Naive B cell (primary cell): ENCODE measurements around the gene MYO1D. TPM values are rescaled to one million over a fixed set of nuclear protein-coding genes. Genes with fewer than 3 reads are reported as not detected.

Source experiments
- ATAC-seq, 2 donors: fragments of 150-1000 bp; cut with Tn5 transposase; 2 replicates each; pipeline ENCODE4 v1.10.0; 2021; ENCODE audit warnings: low read depth in 2 of 2, mild to moderate bottlenecking in 2 of 2, moderate library complexity in 2 of 2
- DNase-seq: peaks from one replicate; pipeline ENCODE4 v3.0.0; 2022
- H3K27ac Mint-ChIP-seq, 6 donors: one replicate each; pipeline ENCODE4 v1.8.0; 2020 to 2022; ENCODE audit warnings: mild to moderate bottlenecking in 6 of 6, mixed read lengths in 6 of 6, moderate library complexity in 5 of 6, inconsistent platforms in 2 of 6
- H3K27me3 Mint-ChIP-seq, 3 donors: one replicate each; pipeline ENCODE4 v1.8.0; 2021 to 2022; ENCODE audit warnings: mixed read lengths in 3 of 3, mild to moderate bottlenecking in 1 of 3
- H3K36me3 Mint-ChIP-seq, 2 donors: one replicate each; pipeline ENCODE4 v1.8.0; 2020 to 2022; ENCODE audit warnings: mixed read lengths in 2 of 2, inconsistent platforms in 1 of 2, mild to moderate bottlenecking in 1 of 2
- H3K4me1 Mint-ChIP-seq, 3 donors: one replicate each; pipeline ENCODE4 v1.8.0; 2020 to 2022; ENCODE audit warnings: mixed read lengths in 3 of 3, inconsistent platforms in 1 of 3, mild to moderate bottlenecking in 1 of 3, moderate library complexity in 1 of 3
- H3K4me3 Mint-ChIP-seq, 8 donors: one replicate each; pipeline ENCODE4 v1.8.0; 2020 to 2022; ENCODE audit warnings: mild to moderate bottlenecking in 8 of 8, mixed read lengths in 8 of 8, moderate library complexity in 8 of 8, inconsistent platforms in 2 of 8
- H3K9me3 Mint-ChIP-seq, 7 donors: one replicate each; pipeline ENCODE4 v1.8.0; 2020 to 2022; ENCODE audit warnings: mixed read lengths in 7 of 7, mild to moderate bottlenecking in 5 of 7, inconsistent platforms in 2 of 7, moderate library complexity in 1 of 7
- polyA plus RNA-seq, 6 donors: library from polyadenylated mRNA; unstranded; fragments of 300-500 nt; fragmentation: Illumina TruSeq; gene quantifications; one replicate each; pipeline ENCODE4 v1.2.3, GENCODE V29; 2021; ENCODE audit warnings: low read depth in 6 of 6

The MYO1D gene
- polyA plus RNA-seq, 6 donors from 2014 or later = 1.9 to 3.7 (median 2.6) TPM

DNA sequence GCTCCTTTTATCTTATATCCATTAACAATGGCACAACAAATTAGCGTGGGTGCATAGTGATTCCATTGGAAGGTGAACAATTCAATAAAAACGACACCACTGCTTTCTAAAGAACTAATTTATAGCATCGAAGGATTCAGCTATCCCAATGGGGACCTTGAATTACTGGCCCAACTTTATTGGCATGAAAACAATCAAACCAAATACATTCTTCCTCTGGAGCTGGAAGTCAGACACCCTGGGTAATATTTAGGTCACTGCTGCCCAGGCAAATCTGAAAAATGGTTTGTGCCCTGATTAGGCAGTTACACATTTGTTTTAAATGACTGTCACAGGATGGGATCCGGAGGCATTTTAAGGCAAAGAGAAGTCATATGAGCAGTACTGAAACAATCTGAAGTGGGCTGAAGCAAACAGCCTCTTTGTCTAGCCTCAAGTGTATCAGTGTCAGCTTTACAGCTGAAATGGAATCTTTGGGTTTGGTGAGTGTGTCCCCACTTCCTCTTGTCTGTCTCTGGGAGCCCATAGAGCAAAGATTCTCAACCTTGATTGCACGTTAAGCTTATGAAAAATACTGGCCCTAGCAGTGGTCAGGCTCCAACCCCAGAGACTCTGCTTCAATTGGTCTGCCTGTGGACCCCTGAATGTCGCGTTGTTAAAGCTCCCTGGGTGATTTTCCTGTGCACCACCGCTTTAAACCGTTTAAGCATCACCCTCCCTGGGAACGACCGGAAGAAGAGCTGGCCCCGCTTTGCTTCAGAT, 359.8 kb downstream of the MYO1D start:
- DNase-seq (no peak), ATAC-seq (peak in 1 of 2 donors; percentile 27)
- Mint-ChIP-seq H3K4me3 (peak overlapping the region in 5 of 8 donors; percentile 12 to 70 (median 55)), H3K9me3 (no peaks in the 10 kb centered on the region), H3K4me1 (peaks cover 44 to 76% (median 63%) of the 10 kb centered on the region in 3 donors), H3K27ac (peak overlapping the region in 3 of 6 donors; percentile 65 to 90 (median 76)), H3K27me3 (no peaks in the 10 kb centered on the region), H3K36me3 (no peaks in the 10 kb centered on the region)

DNA sequence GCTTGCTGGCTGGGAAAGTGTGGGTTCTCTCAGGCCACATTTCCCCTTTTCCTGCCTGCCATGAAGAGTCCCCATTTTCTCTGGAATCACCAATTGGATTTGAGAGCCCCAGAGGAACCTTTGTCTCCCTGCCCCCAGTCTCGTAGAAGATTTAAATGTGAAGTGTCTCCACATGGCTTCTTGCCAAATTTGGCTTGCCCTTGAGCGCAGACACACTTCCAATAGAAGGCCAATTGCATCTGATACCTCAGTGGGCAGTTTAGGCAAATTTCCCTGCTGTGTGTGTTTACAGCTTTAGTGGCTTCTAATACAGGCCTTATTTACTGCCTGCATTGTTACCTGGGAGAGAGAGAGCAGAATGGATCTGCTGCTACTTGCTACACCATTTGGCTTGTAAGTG, 360.5 kb downstream of the MYO1D start:
- peak overlapping the region in 3 of 6 donors; percentile 12 to 76 (median 76) for H3K27ac Mint-ChIP-seq
- H3K4me3 Mint-ChIP-seq = peak overlapping the region in 2 of 8 donors; percentile 32 to 55
- no peaks in the 10 kb centered on the region for H3K27me3 Mint-ChIP-seq
- DNase-seq (no peak), ATAC-seq (no peak)
- no peaks in the 10 kb centered on the region for H3K9me3 Mint-ChIP-seq
- H3K36me3 Mint-ChIP-seq = no peaks in the 10 kb centered on the region
- H3K4me1 Mint-ChIP-seq = peaks cover 48 to 79% (median 66%) of the 10 kb centered on the region in 3 donors

DNA sequence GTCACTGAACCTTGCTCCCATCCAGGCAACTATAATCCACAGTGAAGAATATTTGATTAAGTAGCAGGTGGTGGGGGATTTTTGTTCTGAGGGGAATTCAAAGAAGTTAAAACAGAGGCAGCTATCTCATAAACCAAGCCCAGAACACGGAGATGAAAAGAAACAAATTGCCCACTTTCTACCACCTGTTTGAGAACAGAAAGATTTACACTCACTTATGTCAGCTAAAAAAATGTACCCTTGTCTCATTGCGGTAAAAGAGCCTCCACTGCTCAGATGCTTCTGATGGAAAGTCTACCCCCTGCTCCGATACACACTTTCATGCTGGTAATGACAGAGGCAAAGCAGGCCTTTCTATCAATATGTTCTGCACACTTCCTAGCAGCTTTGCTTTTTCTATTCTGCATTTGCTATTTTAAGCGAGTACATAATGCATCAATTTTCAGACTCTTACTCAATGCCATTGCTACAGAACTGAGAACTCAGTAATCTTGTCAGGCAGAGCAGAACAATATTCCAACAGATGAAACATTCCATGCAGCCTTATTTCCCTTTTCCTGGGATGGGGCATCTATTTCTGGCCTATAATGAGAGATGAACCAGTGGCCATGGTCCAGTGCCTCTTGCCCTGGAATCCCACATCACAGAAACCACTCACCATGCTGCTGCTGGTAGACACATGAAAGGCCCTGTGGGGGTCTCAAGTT, 361.1 kb downstream of the MYO1D start:
- Mint-ChIP-seq H3K9me3 (no peaks in the 10 kb centered on the region), H3K4me3 (peak overlapping the region in 4 of 8 donors; percentile 0 to 47 (median 20)), H3K27ac (peak overlapping the region in 4 of 6 donors; percentile 12 to 80 (median 79)), H3K36me3 (no peaks in the 10 kb centered on the region), H3K4me1 (peaks cover 50 to 78% (median 67%) of the 10 kb centered on the region in 3 donors), H3K27me3 (no peaks in the 10 kb centered on the region)
- DNase-seq (no peak), ATAC-seq (peak; percentile 16 to 40)

DNA sequence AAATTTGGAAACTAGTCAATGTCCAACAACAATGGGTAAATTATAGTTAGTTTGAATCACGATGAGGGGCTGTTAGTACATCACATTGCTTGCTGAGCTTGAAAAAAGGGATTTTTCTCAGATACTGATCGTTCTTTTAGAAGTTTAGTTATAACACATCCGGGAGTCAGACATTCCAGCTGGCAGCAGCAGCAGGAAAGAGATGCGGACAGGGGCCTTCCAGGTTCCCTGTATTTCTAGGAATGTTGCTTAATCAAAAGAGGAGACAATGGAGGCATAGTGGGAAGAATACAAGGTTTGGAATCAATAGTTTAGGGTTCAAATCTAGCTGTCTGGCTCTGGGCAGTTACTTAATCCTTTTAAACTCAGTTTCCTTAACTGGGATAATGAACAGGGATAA, 362.3 kb downstream of the MYO1D start:
- peak overlapping the region in 2 of 6 donors; percentile 30 to 47 for H3K27ac Mint-ChIP-seq
- H3K4me3 Mint-ChIP-seq = no peak overlapping the region
- no peak for DNase-seq

DNA sequence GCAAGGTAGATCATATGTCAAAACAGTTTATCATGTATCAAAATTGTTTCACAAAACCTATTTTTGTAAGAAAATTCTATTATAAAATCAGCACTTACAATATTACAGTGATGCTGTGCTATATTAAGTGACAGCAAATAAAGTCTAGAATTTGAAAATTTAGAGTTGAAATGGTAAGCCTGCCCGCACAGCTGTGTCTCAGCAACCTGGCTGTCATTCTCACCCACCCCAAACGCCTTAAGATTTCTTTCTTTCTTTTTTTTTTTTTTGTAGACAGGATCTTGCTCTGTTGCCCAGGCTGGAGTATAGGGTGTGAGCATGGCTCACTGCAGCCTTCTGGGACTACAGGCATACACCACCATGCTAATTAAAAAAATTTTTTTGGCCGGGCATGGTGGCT, 363.3 kb downstream of the MYO1D start:
- no peaks in the 10 kb centered on the region for H3K36me3 Mint-ChIP-seq
- peak overlapping the region in 1 of 6 donors; percentile 88 for H3K27ac Mint-ChIP-seq
- DNase-seq (no peak), ATAC-seq (no peak)
- peaks cover 35 to 68% (median 51%) of the 10 kb centered on the region in 3 donors for H3K4me1 Mint-ChIP-seq
- no peak overlapping the region for H3K4me3 Mint-ChIP-seq
- no peaks in the 10 kb centered on the region for H3K9me3 Mint-ChIP-seq
- no peaks in the 10 kb centered on the region for H3K27me3 Mint-ChIP-seq

More for the DNA sequence above, 362.3 kb downstream of the MYO1D start:
- Mint-ChIP-seq H3K36me3 (no peaks in the 10 kb centered on the region), H3K9me3 (no peaks in the 10 kb centered on the region), H3K4me1 (peaks cover 39 to 66% (median 55%) of the 10 kb centered on the region in 3 donors), H3K27me3 (no peaks in the 10 kb centered on the region)
- ATAC-seq = no peak

DNA sequence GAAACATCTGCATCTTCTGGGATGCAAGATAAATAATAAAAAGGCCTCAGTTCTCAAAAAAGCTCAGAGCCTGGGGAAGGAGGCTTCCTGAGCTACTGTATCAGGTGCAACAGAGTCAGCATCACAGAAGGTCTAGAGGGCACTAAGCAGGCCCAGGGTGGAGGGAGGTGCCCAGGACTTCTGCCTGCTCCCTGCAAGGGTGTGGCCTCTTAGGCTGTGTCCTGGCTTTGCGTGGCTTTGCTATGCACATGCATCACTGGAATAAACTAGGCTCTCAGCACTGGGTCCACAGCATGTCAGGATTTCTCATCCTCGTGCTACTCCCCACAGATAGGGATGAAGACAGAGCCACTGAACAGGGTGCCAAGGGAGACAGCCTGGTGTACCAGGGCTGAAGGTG, 364.6 kb downstream of the MYO1D start:
- Mint-ChIP-seq H3K9me3 (no peaks in the 10 kb centered on the region), H3K4me3 (no peak overlapping the region), H3K4me1 (peaks cover 29 to 61% (median 44%) of the 10 kb centered on the region in 3 donors), H3K27ac (no peak overlapping the region), H3K36me3 (no peaks in the 10 kb centered on the region), H3K27me3 (no peaks in the 10 kb centered on the region)
- no peak for DNase-seq
- ATAC-seq = no peak

DNA sequence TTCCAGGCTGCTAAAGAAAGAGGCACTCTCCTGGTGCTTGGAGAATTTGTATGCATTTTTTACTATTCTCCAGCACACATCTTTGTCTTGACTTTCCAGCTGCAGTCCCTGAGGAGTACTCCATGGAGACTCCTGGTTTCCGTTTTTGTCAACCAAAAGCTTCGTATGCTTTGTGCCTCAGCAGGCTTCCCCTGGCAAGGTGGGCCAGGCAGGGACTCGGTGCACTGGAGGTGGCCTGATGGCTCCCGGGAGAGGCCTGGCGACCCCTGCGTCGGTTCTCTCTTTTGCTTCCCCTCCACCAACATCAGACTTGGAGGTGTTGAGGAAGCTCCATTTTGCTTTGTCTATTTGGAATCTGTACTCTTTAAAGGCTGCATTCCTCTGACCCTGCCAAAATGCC, 366.5 kb downstream of the MYO1D start:
- no peaks in the 10 kb centered on the region for H3K9me3 Mint-ChIP-seq
- no peak for DNase-seq
- no peaks in the 10 kb centered on the region for H3K36me3 Mint-ChIP-seq
- H3K4me3 Mint-ChIP-seq = no peak overlapping the region
- no peaks in the 10 kb centered on the region for H3K27me3 Mint-ChIP-seq
- no peak for ATAC-seq
- peaks cover 23 to 51% (median 34%) of the 10 kb centered on the region in 3 donors for H3K4me1 Mint-ChIP-seq
- H3K27ac Mint-ChIP-seq = peak overlapping the region in 1 of 6 donors; percentile 64

DNA sequence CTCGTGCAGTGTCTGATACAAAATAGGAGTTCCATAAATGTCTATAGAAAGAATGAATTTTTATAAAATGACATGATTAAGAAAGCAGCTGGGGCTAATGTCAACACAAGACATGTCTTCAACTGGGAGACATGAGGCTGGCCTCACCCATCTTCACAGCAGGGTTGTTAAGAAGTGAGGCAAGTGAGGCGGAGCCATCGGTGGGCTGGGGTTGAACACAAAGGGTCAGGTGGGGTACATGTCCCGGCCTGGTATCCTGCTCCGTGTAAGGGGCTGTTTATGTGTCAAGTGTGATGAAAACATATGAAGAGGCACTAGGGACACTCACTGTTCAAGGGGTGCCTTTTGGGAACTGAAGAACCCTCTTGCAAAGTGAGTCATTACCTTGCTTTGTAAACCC, 368.0 kb downstream of the MYO1D start:
- ATAC-seq (no peak), DNase-seq (no peak)
- Mint-ChIP-seq H3K9me3 (no peaks in the 10 kb centered on the region), H3K27ac (peak overlapping the region in 3 of 6 donors; percentile 38 to 74 (median 71)), H3K27me3 (no peaks in the 10 kb centered on the region), H3K36me3 (no peaks in the 10 kb centered on the region), H3K4me3 (no peak overlapping the region), H3K4me1 (peaks cover 37 to 54% (median 45%) of the 10 kb centered on the region in 3 donors)

DNA sequence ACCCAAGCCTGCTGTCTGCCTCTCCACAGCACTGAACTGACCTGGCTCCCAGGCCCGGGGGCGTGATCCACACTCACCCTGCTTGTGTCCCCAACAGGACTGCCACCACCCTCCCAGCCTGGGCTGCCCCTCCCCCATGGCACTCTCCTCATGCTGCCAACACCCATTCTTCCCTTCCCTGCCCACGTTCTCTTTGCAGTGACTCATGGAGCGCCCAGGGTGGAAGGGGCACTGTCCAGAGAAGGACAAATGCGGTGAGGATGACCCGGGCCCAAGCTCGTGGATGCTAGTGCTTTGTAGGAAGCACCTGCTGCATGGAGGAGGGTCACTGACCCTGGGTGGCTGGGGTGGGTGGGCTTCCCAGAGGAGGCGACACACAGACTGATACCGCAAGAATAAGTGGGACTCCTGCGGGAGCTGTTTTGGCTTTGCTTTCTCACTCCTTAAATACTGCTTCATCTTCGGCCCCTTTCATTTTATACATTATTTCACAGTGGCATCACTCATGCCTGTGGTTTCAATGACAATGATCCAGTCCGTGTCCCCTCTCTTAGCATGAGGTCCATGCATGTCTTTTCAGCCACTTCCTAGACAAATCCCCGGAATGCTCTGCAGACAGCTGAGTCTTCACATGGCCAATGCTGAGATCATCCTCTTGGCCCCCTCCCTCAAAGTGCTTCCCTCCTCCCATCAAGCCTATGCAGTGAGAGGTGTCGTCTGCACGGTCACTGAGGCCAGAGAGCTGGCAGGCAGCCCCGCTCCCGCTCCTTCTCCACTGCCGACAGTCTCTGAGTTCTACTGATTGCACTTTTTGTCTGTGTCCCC, 372.5 kb downstream of the MYO1D start:
- peak overlapping the region; percentile 97 to 99 (median 98) for H3K27ac Mint-ChIP-seq
- H3K36me3 Mint-ChIP-seq = no peaks in the 10 kb centered on the region
- H3K9me3 Mint-ChIP-seq = no peaks in the 10 kb centered on the region
- peaks cover 43 to 66% (median 55%) of the 10 kb centered on the region in 3 donors for H3K4me1 Mint-ChIP-seq
- H3K4me3 Mint-ChIP-seq = peak overlapping the region; percentile 59 to 85 (median 74)
- H3K27me3 Mint-ChIP-seq = no peaks in the 10 kb centered on the region
- DNase-seq (no peak), ATAC-seq (no peak)

DNA sequence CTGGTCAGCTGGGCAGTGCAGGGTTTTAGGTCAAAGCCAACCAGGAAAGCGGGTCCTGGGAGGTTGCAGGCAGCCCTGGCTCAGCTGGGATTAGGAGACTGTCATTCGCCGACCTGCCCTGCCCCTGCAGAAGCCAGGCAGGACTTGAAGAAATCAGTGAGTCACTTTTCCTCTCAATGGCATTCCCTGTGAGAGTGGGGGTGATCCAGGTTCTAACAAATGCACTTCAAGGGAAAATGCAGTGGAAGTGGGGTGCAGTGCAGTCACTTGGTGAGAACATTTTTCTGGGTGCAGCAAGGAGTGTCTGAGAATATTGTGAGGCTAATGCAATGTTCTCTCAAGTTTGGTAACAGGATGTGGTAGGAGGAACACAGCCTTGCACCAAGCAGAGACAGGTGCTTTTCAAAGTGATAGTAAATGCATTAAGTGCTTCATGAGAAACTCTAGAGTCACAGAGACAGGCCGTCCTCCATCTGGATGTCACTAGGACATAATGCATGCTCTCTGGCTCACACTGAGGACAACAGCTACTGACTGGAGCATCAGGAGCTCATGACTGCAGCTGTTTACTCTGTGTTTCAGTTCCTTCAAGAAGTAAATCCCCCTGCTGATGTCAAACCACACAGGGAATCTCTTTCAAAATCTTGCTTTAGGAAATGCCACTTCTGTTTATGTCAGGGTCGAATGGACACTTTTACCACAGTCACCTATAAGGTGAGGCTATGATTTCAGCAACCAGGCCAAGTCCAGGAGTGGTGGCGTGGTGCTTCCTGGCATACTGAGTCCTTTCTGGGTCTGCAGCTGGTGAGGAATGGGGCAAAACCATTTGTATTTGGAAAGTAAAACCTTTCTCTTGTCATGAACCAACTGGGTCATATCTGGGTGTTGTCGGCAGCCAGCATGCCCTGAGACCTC, 373.4 kb downstream of the MYO1D start:
- peak overlapping the region; percentile 97 to 99 (median 98) for H3K27ac Mint-ChIP-seq
- H3K4me1 Mint-ChIP-seq = peaks cover 39 to 58% (median 49%) of the 10 kb centered on the region in 3 donors

DNA sequence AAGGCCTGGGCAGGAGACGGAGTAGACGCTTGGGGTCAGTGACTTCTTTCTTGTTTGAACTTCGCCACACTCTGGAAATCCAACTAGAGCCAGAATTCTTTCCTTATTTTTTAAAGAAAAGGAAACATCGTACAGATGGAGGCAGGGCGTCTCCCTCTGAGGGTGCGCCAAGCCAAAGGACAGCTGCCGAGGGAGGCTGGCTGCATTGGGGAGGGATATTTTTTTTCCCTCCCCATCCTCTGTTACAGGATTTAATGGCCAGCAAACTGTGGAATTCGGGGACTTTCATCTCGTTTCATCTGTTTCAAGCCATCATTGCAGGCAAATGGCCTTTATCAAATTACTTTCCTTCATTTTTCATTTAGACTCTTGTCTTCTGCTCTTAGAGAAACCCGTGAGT, 374.2 kb downstream of the MYO1D start:
- Mint-ChIP-seq H3K27me3 (no peaks in the 10 kb centered on the region), H3K9me3 (no peaks in the 10 kb centered on the region), H3K4me1 (peaks cover 40 to 60% (median 48%) of the 10 kb centered on the region in 3 donors), H3K27ac (peak overlapping the region in 5 of 6 donors; percentile 97 to 99 (median 98)), H3K36me3 (no peaks in the 10 kb centered on the region), H3K4me3 (peak overlapping the region in 6 of 8 donors; percentile 22 to 83 (median 66))
- no peak for DNase-seq
- no peak for ATAC-seq

More for the DNA sequence above, 373.4 kb downstream of the MYO1D start:
- peak; percentile 84 for DNase-seq
- peak; percentile 92 to 95 for ATAC-seq
- Mint-ChIP-seq H3K36me3 (no peaks in the 10 kb centered on the region), H3K9me3 (no peaks in the 10 kb centered on the region), H3K4me3 (peak overlapping the region; percentile 46 to 85 (median 74)), H3K27me3 (no peaks in the 10 kb centered on the region)

DNA sequence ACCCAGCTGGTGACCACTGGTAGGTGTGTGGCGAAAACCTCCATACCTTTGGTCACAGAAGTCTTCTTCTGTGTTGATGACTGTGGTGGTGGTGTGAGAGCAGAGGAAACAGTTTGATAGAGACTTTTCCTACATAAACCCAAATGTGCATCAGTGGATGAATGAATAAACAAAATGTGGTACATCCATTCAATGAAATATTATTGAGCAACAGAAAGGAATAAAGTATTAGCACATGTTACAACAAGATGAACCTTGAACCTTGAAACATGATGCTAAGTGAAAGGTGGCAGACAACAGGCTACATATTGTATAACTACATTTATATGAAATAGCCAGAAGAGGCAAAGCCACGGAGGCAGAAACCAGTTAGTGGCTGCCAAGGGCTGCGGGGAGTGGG, 374.9 kb downstream of the MYO1D start:
- no peak for ATAC-seq
- DNase-seq = no peak
- H3K27ac Mint-ChIP-seq = peak overlapping the region; percentile 66 to 99 (median 98)
- H3K36me3 Mint-ChIP-seq = no peaks in the 10 kb centered on the region
- H3K4me1 Mint-ChIP-seq = peaks cover 41 to 61% (median 50%) of the 10 kb centered on the region in 3 donors
- H3K9me3 Mint-ChIP-seq = no peaks in the 10 kb centered on the region
- H3K27me3 Mint-ChIP-seq = no peaks in the 10 kb centered on the region
- peak overlapping the region in 5 of 8 donors; percentile 20 to 71 (median 40) for H3K4me3 Mint-ChIP-seq
